DOHH2 (cell line): ENCODE data around the gene REEP3.

Experiments
- H3F3A ChIP-seq: fragments of 200-600 bp; sonication (generic), shearing (Covaris generic); 2 replicates; pipeline ENCODE4 v1.6.0; 2016; ENCODE audit warnings: antibody characterized with exemption, mild to moderate bottlenecking; ENCODE audit not compliant: control insufficient read depth, insufficient read depth
- H3K27ac ChIP-seq: fragments of 200-600 bp; sonication (generic); 2 replicates; pipeline ENCODE4 v1.5.1; 2014; ENCODE audit warnings: low read depth, mild to moderate bottlenecking, low read length, moderate library complexity
- H3K27me3 ChIP-seq: fragments of 200-600 bp; sonication (generic); 2 replicates; pipeline ENCODE4 v1.6.1; 2014; ENCODE audit warnings: mild to moderate bottlenecking, low read length, mixed read lengths; ENCODE audit not compliant: control insufficient read depth
- H3K36me3 ChIP-seq: fragments of 200-600 bp; sonication (generic); 2 replicates; pipeline ENCODE4 v1.6.1; 2014; ENCODE audit warnings: mild to moderate bottlenecking, low read length, moderate library complexity, mixed read lengths; ENCODE audit not compliant: control insufficient read depth
- H3K4me1 ChIP-seq: fragments of 200-600 bp; sonication (generic); 2 replicates; pipeline ENCODE4 v1.6.1; 2014; ENCODE audit warnings: mild to moderate bottlenecking, low read length, mixed read lengths; ENCODE audit not compliant: control insufficient read depth
- H3K4me2 ChIP-seq: fragments of 200-600 bp; sonication (generic); 2 replicates; pipeline ENCODE4 v1.6.0; 2014; ENCODE audit warnings: mild to moderate bottlenecking, low read length, moderate library complexity
- H3K4me3 ChIP-seq: fragments of 200-600 bp; sonication (generic); 2 replicates; pipeline ENCODE4 v1.5.1; 2014; ENCODE audit warnings: mild to moderate bottlenecking, low read length, mixed read lengths
- H3K79me2 ChIP-seq: fragments of 200-600 bp; sonication (generic); 2 replicates; pipeline ENCODE4 v1.6.1; 2014; ENCODE audit warnings: mild to moderate bottlenecking, low read length, mixed read lengths; ENCODE audit not compliant: control insufficient read depth
- H3K9me2 ChIP-seq: fragments of 200-600 bp; sonication (generic); replicated peaks from 2 replicates; pipeline ENCODE4 v1.6.1; 2014; ENCODE audit warnings: mild to moderate bottlenecking, low read length, mixed read lengths; ENCODE audit not compliant: control insufficient read depth
- H3K9me3 ChIP-seq: fragments of 200-600 bp; sonication (generic); 2 replicates; pipeline ENCODE4 v1.6.1; 2014; ENCODE audit warnings: antibody characterized with exemption, low read length, mixed read lengths; ENCODE audit not compliant: control insufficient read depth, insufficient read depth
- H4K20me1 ChIP-seq: fragments of 200-600 bp; sonication (generic); 2 replicates; pipeline ENCODE4 v1.6.0; 2014; ENCODE audit warnings: low read depth, mild to moderate bottlenecking, antibody characterized with exemption, low read length, moderate library complexity; ENCODE audit not compliant: control insufficient read depth, insufficient read depth
- CTCF ChIP-seq: fragments of 200-600 bp; sonication (generic); IDR thresholded peaks from one replicate; pipeline ENCODE4 v1.5.1; 2014; ENCODE audit warnings: antibody characterized with exemption, mild to moderate bottlenecking, low read depth, low read length; ENCODE audit not compliant: poor library complexity, severe bottlenecking
- EZH2phosphoT487 ChIP-seq: fragments of 200-600 bp; sonication (generic); IDR thresholded peaks from 2 replicates; pipeline ENCODE4 v1.6.1; 2017; ENCODE audit warnings: borderline replicate concordance, mild to moderate bottlenecking, antibody characterized with exemption, low read length, moderate library complexity, mixed read lengths

REEP3 gene

GRCh38 chr10:63548860-63549259 lies 27.7 kb downstream of the REEP3 start:
- Histone ChIP-seq H3K4me1 (0 out of 2 replicates have a peak, but pooled peaks cover 5% of the 10 kb centered on the region), H3K36me3 (no peaks in the 10 kb centered on the region), H3K4me3 (no peak overlapping the region), H3K27ac (no peak overlapping the region), H3F3A (no peaks in the 10 kb centered on the region), H3K9me2 (no peaks in the 10 kb centered on the region), H3K4me2 (no peak overlapping the region), H4K20me1 (no peaks in the 10 kb centered on the region), H3K9me3 (no peaks in the 10 kb centered on the region), H3K27me3 (no peaks in the 10 kb centered on the region), H3K79me2 (no peaks in the 10 kb centered on the region)
- no peak for TF ChIP-seq CTCF
- no peak for TF ChIP-seq EZH2phosphoT487

- H3K9me2 ChIP-seq = no peaks in the 10 kb centered on the region
- no peak for TF ChIP-seq EZH2phosphoT487
- no peak for TF ChIP-seq CTCF
Observed at GRCh38 chr10:63549810-63550209, 28.6 kb downstream of the REEP3 start.

GRCh38 chr10:63553031-63553430 lies 31.8 kb downstream of the REEP3 start:
- no peaks in the 10 kb centered on the region for H3F3A ChIP-seq
- no peak overlapping the region for H3K4me3 ChIP-seq
- no peak overlapping the region for H3K4me2 ChIP-seq
- no peaks in the 10 kb centered on the region for H4K20me1 ChIP-seq
- H3K9me2 ChIP-seq = no peaks in the 10 kb centered on the region
- TF ChIP-seq CTCF = no peak
- TF ChIP-seq EZH2phosphoT487 = no peak
- peaks cover 8% of the 10 kb centered on the region for H3K79me2 ChIP-seq
- H3K36me3 ChIP-seq = no peaks in the 10 kb centered on the region
- H3K9me3 ChIP-seq = no peaks in the 10 kb centered on the region
- no peak overlapping the region for H3K27ac ChIP-seq
- no peaks in the 10 kb centered on the region for H3K27me3 ChIP-seq
- peaks cover 21% of the 10 kb centered on the region for H3K4me1 ChIP-seq

More at GRCh38 chr10:63549810-63550209, 28.6 kb downstream of the REEP3 start:
- Histone ChIP-seq H3K9me3 (no peaks in the 10 kb centered on the region), H3K36me3 (no peaks in the 10 kb centered on the region), H3K4me2 (no peak overlapping the region), H3K4me3 (no peak overlapping the region), H4K20me1 (no peaks in the 10 kb centered on the region), H3K27ac (no peak overlapping the region), H3K4me1 (peaks cover 13% of the 10 kb centered on the region), H3K27me3 (no peaks in the 10 kb centered on the region), H3F3A (no peaks in the 10 kb centered on the region), H3K79me2 (no peaks in the 10 kb centered on the region)

GRCh38 chr10:63553473-63553872 lies 32.3 kb downstream of the REEP3 start:
- H3K27ac ChIP-seq = no peak overlapping the region
- no peaks in the 10 kb centered on the region for H3K36me3 ChIP-seq
- H3K9me2 ChIP-seq = no peaks in the 10 kb centered on the region
- H3K27me3 ChIP-seq = no peaks in the 10 kb centered on the region
- H3K4me3 ChIP-seq = no peak overlapping the region
- H4K20me1 ChIP-seq = no peaks in the 10 kb centered on the region
- no peak overlapping the region for H3K4me2 ChIP-seq
- H3K4me1 ChIP-seq = peaks cover 21% of the 10 kb centered on the region
- H3K9me3 ChIP-seq = no peaks in the 10 kb centered on the region
- H3F3A ChIP-seq = no peaks in the 10 kb centered on the region
- TF ChIP-seq CTCF = no peak
- no peak for TF ChIP-seq EZH2phosphoT487
- H3K79me2 ChIP-seq = peaks cover 13% of the 10 kb centered on the region
